GM19395 (cell line): ENCODE measurements around the gene SSH2.

Experiments used
- ATAC-seq: cut with Tn5 transposase; IDR thresholded peaks from one replicate; pipeline ENCODE4 v1.9.1; 2021; ENCODE audit warnings: mild to moderate bottlenecking, moderate library complexity; ENCODE audit not compliant: unreplicated experiment

The SSH2 gene

GRCh38 chr17:29716566-29716965, 213.5 kb downstream of the SSH2 start:
- no peak for ATAC-seq

- no peak for ATAC-seq
Observed at GRCh38 chr17:29715680-29716079, 214.3 kb downstream of the SSH2 start.

DNA sequence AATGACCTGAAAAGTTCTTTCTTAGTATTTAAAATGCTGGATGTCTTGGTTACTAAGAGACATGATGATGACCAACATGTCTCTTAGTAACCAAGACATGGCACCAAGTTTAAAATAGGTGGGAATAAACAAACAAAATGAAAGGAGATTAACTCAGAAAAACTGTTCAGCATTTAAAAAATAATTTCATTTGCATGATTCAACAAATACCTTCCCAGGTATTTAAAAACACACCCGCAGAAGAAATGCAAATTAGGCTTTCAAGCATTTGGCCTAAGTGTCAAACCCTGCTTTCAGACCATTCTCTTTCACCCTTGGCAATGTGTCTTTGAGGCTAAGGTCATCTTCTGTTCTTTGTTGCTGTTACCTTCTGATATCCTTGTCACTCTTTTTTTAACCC, 215.9 kb downstream of the SSH2 start:
- ATAC-seq, result no peak

- ATAC-seq, result peak; percentile 60
Observed at GRCh38 chr17:29713626-29714025, 216.4 kb downstream of the SSH2 start.

DNA sequence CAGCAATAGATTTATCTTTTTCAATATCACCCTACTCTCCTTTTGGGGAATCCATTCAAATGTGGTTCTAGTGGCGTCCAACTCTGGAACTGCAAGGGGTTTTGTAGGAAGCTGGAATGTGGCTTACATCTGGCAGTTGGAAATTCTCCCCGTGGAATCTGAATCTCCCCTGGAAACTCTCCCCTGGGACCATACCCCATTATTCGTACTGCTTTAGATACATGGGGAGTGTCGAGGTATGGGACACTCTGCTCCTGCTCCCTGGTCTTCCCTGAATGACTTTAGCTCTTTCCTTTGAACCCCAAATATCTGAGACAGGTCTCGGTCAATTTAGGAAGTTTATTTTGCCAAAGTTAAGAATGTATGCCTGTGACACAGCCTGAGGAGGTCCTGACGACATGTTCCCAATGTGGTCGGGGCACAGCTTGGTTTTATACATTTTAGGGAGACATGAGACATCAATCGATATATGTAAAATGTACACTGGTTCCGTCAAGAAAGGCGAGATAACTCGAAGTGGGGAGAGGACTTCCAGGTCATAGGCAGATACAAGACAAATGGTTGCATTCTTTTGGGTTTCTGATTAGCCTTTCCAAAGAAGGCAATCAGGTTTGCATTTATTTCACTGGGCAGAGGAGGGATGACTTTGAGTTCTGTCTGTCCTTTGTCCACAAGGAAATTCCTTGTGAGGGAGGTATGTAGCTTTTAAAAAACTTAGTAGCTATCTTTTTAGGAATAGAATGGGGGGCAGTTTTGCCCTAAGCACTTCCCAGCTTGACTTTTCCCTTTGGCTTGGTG, 218.2 kb downstream of the SSH2 start:
- ATAC-seq, result no peak

GRCh38 chr17:29710891-29711418, 219.1 kb downstream of the SSH2 start:
- ATAC-seq, result no peak

- ATAC-seq, result no peak
Observed at GRCh38 chr17:29710520-29710884, 219.5 kb downstream of the SSH2 start.

DNA sequence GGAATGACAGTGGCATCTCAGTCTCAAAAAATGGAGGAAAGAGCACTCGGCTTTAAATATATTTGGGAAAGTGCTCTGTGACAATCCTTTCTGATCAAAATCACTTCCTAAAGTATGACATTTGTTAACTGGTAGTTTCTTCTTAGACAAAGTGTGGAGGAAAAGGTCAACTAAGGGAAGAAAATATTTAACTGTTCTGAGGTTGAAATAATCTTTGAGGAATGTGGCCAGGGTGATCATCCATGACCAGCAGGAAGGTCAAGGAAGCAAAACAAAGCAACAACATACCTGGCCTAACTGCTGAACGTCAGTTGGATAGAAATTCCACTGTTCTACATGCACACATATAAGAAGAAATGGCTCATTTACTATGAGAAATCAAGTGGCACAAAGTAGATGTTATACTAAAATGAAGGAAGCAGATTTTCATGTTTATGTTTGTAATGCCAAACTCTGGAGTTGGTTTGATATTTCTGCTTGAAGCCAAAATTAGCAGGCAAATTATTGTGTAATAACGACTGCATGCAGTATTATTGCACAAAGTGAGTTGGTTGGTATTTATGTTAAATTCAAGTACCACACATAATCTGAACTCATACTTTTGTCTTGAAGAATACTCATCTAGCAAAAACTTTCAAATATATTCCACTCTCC, 220.0 kb downstream of the SSH2 start:
- ATAC-seq, result no peak

DNA sequence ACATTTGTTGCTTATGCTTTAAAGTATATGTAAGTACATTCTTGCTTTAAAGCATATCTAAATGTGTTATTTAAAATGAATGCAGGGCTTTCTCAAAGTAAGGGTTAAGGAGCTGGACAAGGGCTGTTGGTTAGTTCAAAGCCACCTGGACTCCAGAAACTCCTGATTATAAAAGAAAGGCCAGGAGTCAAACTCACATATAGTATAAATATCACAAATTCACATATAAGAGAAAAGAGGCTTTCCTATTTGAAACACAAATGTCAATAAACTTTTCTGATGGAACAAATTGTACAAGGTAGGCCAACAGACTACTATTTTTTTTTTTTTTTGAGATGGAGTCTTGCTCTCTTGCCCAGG, 222.8 kb downstream of the SSH2 start:
- peak; percentile 7 for ATAC-seq

GRCh38 chr17:29706045-29706431, 224.0 kb downstream of the SSH2 start:
- no peak for ATAC-seq

- ATAC-seq, result no peak
Observed at GRCh38 chr17:29705386-29705785, 224.6 kb downstream of the SSH2 start.

GRCh38 chr17:29699283-29699682, 230.7 kb downstream of the SSH2 start:
- no peak for ATAC-seq

- ATAC-seq, result no peak
Observed at GRCh38 chr17:29698837-29699236, 231.2 kb downstream of the SSH2 start.

GRCh38 chr17:29698019-29698777, 231.8 kb downstream of the SSH2 start:
- ATAC-seq, result no peak

GRCh38 chr17:29697371-29697770, 232.7 kb downstream of the SSH2 start:
- no peak for ATAC-seq

DNA sequence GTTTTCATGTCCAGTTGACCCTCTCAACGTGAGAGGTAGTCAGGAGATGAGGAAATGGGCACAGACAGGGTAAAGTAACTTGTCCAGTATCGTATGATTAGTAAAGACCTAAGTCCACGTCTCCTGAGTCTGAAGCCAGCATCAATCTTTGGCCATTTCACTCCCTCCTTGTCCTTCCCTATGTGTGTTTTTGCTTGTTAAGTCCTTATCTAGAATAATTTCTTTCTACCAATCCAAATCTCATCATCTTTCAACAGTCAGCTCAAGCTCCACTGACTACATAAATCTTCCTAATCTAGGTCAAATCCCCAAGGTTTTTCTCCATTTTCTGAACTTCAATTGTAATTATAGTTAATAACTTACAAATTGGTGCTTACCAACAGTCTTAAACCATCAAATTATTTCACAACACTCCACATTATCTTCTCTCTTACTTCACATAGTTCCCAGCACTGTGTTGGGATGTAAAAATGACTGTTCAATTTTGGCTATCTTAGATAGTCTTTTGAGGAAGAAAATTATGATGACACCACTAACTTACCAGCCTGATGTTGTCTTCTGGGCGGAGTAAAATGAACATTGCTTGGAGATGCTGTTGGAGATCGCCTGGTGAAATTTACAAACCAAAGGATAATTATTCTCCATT, 235.0 kb downstream of the SSH2 start:
- no peak for ATAC-seq

DNA sequence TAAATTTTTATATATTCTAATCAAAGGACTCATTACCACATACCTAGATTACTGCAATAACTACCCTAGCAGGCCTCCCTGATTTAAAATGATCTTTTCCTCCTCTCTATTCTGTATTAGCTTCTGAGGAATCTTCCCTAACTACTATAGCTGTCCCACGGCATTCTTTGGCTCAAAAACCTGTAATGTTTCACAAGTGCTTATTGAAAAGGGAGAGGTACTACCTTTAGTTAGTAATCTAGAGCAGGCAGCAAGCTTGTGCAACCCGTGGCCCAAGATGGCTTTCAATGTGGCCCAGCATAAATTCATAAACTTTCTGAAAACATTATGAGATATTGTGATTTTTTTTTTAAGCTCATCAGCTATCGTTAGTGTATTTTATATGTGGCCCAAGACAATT, 236.3 kb downstream of the SSH2 start:
- ATAC-seq, result no peak

- no peak for ATAC-seq
Observed at GRCh38 chr17:29687596-29687995, 242.4 kb downstream of the SSH2 start.

DNA sequence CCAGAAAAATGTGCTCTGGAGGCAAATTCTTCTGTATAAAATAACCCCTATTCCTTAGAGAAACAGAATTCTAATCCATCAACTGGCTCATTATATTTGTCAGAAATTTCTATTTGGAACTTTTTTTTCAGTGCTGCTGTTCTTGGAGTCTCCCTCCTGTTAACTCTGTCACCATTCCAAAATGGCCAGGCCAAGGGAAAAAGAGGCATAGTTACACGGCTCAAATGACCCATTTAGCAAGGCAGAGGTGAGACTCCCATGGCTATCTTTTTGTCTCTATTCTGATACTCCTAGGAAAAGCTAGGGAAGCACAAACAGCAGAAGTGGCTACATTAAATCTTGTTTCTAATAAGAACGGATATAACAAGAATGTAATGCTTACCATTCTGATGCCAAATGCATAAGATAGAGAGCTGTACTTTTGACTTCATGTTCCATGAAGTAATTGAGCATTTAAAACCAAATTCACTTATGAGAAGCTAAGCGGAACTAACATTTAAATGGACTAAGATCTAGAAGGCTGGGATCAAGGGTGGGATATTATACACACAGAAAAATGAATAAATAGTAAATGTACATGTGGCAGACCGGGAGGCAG, 242.9 kb downstream of the SSH2 start:
- ATAC-seq, result no peak

DNA sequence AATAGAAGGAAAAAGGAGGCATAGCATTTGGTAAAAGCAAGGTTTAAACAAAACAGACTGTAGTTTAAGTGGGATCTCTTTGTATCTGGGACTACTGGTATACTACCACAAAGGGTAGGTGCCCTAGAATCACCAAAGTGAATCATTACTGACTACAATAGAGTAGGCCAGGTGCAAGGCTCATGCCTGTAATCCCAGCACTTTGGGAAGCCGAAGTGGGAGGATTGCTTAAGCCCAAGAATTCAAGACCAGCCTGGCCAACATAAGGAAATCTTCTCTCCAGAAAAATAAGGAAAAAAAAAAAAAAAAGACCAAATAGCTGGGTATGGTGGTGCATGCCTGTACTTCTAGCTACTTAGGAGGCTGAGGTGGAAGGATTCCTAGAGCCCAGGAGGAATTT, 246.5 kb downstream of the SSH2 start:
- ATAC-seq, result no peak

- ATAC-seq, result no peak
Observed at GRCh38 chr17:29682987-29683386, 247.0 kb downstream of the SSH2 start.
